ENCODE measurements around the gene IQGAP1.

Gene IQGAP1

GRCh38 chr15:90529011-90529370 is 140.9 kb downstream of the IQGAP1 start:
- peaks cover 13% of the 10 kb centered on the region for H3K4me1 ChIP-seq (ENCODE audit: insufficient read depth, low read length, severe bottlenecking)
- H3K9me3 ChIP-seq (ENCODE audit: low read length) = no peaks in the 10 kb centered on the region
- H3K9ac ChIP-seq (ENCODE audit: low read length) = no peak overlapping the region
- peak overlapping the region; percentile 71 for H3K4me3 ChIP-seq (ENCODE audit: low read depth, low read length, poor library complexity, severe bottlenecking)
- no peak overlapping the region for H3K27ac ChIP-seq (ENCODE audit: low read depth, low read length, poor library complexity, severe bottlenecking)
- TF ChIP-seq EZH2 (IDR thresholded peaks at IDR 0.05; ENCODE audit: borderline replicate concordance, low read length) (no peak), CTCF (IDR thresholded peaks at IDR 0.05; ENCODE audit: low read length) (no peak)
- no peaks in the 10 kb centered on the region for H3K27me3 ChIP-seq (ENCODE audit: insufficient read depth, low read length)
- peak overlapping the region; percentile 99 for H3K4me2 ChIP-seq (ENCODE audit: low read length)
- H3K79me2 ChIP-seq (ENCODE audit: insufficient read depth, low read length) = no peaks in the 10 kb centered on the region
- H3F3A ChIP-seq (ENCODE audit: insufficient read depth, low read length) = no peaks in the 10 kb centered on the region
- no peaks in the 10 kb centered on the region for H4K20me1 ChIP-seq (ENCODE audit: insufficient read depth, low read length)
- H3K9me2 ChIP-seq (ENCODE audit: low read depth, low read length) = no peaks in the 10 kb centered on the region
- H2AFZ ChIP-seq (ENCODE audit: low read length) = no peak overlapping the region
- H3K36me3 ChIP-seq (ENCODE audit: insufficient read depth, low read length) = no peaks in the 10 kb centered on the region

- H3F3A ChIP-seq (ENCODE audit: insufficient read depth, low read length) = no peaks in the 10 kb centered on the region
- no peaks in the 10 kb centered on the region for H3K9me3 ChIP-seq (ENCODE audit: low read length)
- H3K27me3 ChIP-seq (ENCODE audit: insufficient read depth, low read length) = no peaks in the 10 kb centered on the region
- peak within 1 kb of the TSS; percentile 71 for H3K4me3 ChIP-seq (ENCODE audit: low read depth, low read length, poor library complexity, severe bottlenecking)
- H3K27ac ChIP-seq (ENCODE audit: low read depth, low read length, poor library complexity, severe bottlenecking) = no peak within 1 kb of the TSS
- H4K20me1 ChIP-seq (ENCODE audit: insufficient read depth, low read length) = no peaks in the 10 kb centered on the region
- H2AFZ ChIP-seq (ENCODE audit: low read length) = 0 out of 2 replicates have a peak within 1 kb of the TSS, but pooled peaks have one; percentile 12
- no peaks in the 10 kb centered on the region for H3K36me3 ChIP-seq (ENCODE audit: insufficient read depth, low read length)
- no peaks in the 10 kb centered on the region for H3K79me2 ChIP-seq (ENCODE audit: insufficient read depth, low read length)
- H3K9me2 ChIP-seq (ENCODE audit: low read depth, low read length) = no peaks in the 10 kb centered on the region
- peak within 1 kb of the TSS; percentile 65 for H3K9ac ChIP-seq (ENCODE audit: low read length)
- TF ChIP-seq CTCF (IDR thresholded peaks at IDR 0.05; ENCODE audit: low read length) (no peak), EZH2 (IDR thresholded peaks at IDR 0.05; ENCODE audit: borderline replicate concordance, low read length) (no peak)
- peaks cover 13% of the 10 kb centered on the region for H3K4me1 ChIP-seq (ENCODE audit: insufficient read depth, low read length, severe bottlenecking)
- H3K4me2 ChIP-seq (ENCODE audit: low read length) = peak within 1 kb of the TSS; percentile 99
Measured at GRCh38 chr15:90529371-90530249, 141.6 kb downstream of the IQGAP1 start, which contains the start of gene CRTC3. TSS of gene CRTC3 (plus strand) at chr15:90529923. CDS start at chr15:90530072, 149 bp downstream.

- H3K4me3 ChIP-seq (ENCODE audit: low read depth, low read length, poor library complexity, severe bottlenecking) = peak overlapping the region; percentile 71
- peak overlapping the region; percentile 65 for H3K9ac ChIP-seq (ENCODE audit: low read length)
- H4K20me1 ChIP-seq (ENCODE audit: insufficient read depth, low read length) = no peaks in the 10 kb centered on the region
- peaks cover 13% of the 10 kb centered on the region for H3K4me1 ChIP-seq (ENCODE audit: insufficient read depth, low read length, severe bottlenecking)
- H3K9me3 ChIP-seq (ENCODE audit: low read length) = no peaks in the 10 kb centered on the region
- no peaks in the 10 kb centered on the region for H3K9me2 ChIP-seq (ENCODE audit: low read depth, low read length)
- H3F3A ChIP-seq (ENCODE audit: insufficient read depth, low read length) = no peaks in the 10 kb centered on the region
- H2AFZ ChIP-seq (ENCODE audit: low read length) = 0 out of 2 replicates have a peak overlapping the region, but pooled peaks have one; percentile 12
- H3K27me3 ChIP-seq (ENCODE audit: insufficient read depth, low read length) = no peaks in the 10 kb centered on the region
- H3K4me2 ChIP-seq (ENCODE audit: low read length) = peak overlapping the region; percentile 99
- H3K36me3 ChIP-seq (ENCODE audit: insufficient read depth, low read length) = no peaks in the 10 kb centered on the region
- H3K27ac ChIP-seq (ENCODE audit: low read depth, low read length, poor library complexity, severe bottlenecking) = no peak overlapping the region
- TF ChIP-seq CTCF (IDR thresholded peaks at IDR 0.05; ENCODE audit: low read length) (no peak), EZH2 (IDR thresholded peaks at IDR 0.05; ENCODE audit: borderline replicate concordance, low read length) (no peak)
- H3K79me2 ChIP-seq (ENCODE audit: insufficient read depth, low read length) = no peaks in the 10 kb centered on the region
Measured at GRCh38 chr15:90530250-90531051, 142.4 kb downstream of the IQGAP1 start.

All from OCI-LY1 (cell line).